Stomach (tissue), 9 donors: Measurements from ENCODE around the gene GNAS. TPM values are rescaled to one million over a fixed set of nuclear protein-coding genes. Genes with fewer than 3 reads are reported as not detected.
"Not testable (repeated sequence)": the region's sequence is repeated elsewhere in the genome, so short reads cannot be mapped to it uniquely, and the experiment has no call there.

Source experiments
- DNase-seq, 2 donors: peaks; one replicate each; pipeline versions ENCODE4 v3.0.0 to v3.0.0-alpha.2; 2013 to 2019
- H3K27ac ChIP-seq, 5 donors: fragments of 200-600 bp in 4 of 5; sonication (generic) in 4 of 5; one replicate each; pipeline ENCODE4 v1.5.1; 2013 to 2019; ENCODE audit warnings: mild to moderate bottlenecking in 1 of 5, moderate library complexity in 1 of 5
- H3K27me3 ChIP-seq, 3 donors: fragments of 200-600 bp; sonication (generic); one replicate each; pipeline ENCODE4 v1.5.1; 2017 to 2019; ENCODE audit warnings: mixed run types in 1 of 3
- H3K36me3 ChIP-seq, 4 donors: fragments of 200-600 bp; sonication (generic); 1 replicate in 3 of 4; 2 replicates in 1 of 4; pipeline ENCODE4 v1.5.1; 2016 to 2019
- H3K4me1 ChIP-seq, 4 donors: fragments of 200-600 bp; sonication (generic); one replicate each; pipeline ENCODE4 v1.5.1; 2016 to 2019
- H3K4me3 ChIP-seq, 4 donors: fragments of 200-600 bp; sonication (generic) in 3 of 4; one replicate each; pipeline ENCODE4 v1.5.1; 2016 to 2019; ENCODE audit warnings: mild to moderate bottlenecking in 1 of 4
- H3K9me3 ChIP-seq, 4 donors: fragments of 200-600 bp; sonication (generic); one replicate each; pipeline ENCODE4 v1.5.1; 2016 to 2019
- EP300 ChIP-seq: sonication (generic); formaldehyde crosslinking; IDR thresholded peaks from one replicate; pipeline ENCODE4 v1.6.1; 2017; ENCODE audit warnings: antibody characterized with exemption
- POLR2A ChIP-seq, 4 donors: fragments of 450-650 bp; IDR thresholded peaks; one replicate each; pipeline ENCODE4 v1.6.1; 2016; ENCODE audit warnings: antibody characterized with exemption in 4 of 4, control low read depth in 2 of 4, mild to moderate bottlenecking in 1 of 4, moderate library complexity in 1 of 4
- POLR2AphosphoS5 ChIP-seq, 3 donors: sonication (generic); formaldehyde crosslinking; IDR thresholded peaks; one replicate each; pipeline ENCODE4 v1.6.1; 2016; ENCODE audit warnings: antibody characterized with exemption in 3 of 3
- WGBS, 5 donors: extraction: QIAGEN DNeasy Blood & Tissue Kit in 3 of 5; methylation state at CpG; one replicate each; pipeline versions ENCODE4 v1.1.5 to v1.1.7; 2013 to 2018; 5-methylcytosine and 5-hydroxymethylcytosine counted together
- intact Hi-C: fragments of 100-400 bp; cut with DNase I; formaldehyde crosslinking; loops from one replicate; pipeline ENCODE4 v1.15.1; 2023; ENCODE audit warnings: low total_unique reads
- polyA plus RNA-seq, 3 donors: library from polyadenylated mRNA; stranded (reverse); fragments of 200-250 nt; gene quantifications; one replicate each; pipeline ENCODE4 v1.2.3, GENCODE V29; 2013
- total RNA-seq, 5 donors: library from RNA; depleted of rRNA; stranded (reverse); fragments of >200 nt; gene quantifications; one replicate each; pipeline versions ENCODE4 v1.1.0 to v1.2.3, GENCODE V29; 2014 to 2016
- TF ChIP-seq, protein P1 (sequence below), 7 experiments: fragments of 450-650 bp in 4 of 7; fragments of 200-600 bp in 3 of 7; sonication (generic) in 3 of 7; IDR thresholded peaks; one replicate each; pipeline ENCODE4 v1.5.1; 2016 to 2019; ENCODE audit warnings: antibody characterized with exemption in 7 of 7, control low read depth in 2 of 7, mild to moderate bottlenecking in 1 of 7
- donor health status: healthy with polysubstance abuse.
- donor health status: Bipolar disorder and iron deficiency.
- donor health status: healthy.

Gene GNAS
- total and polyA plus RNA-seq, 8 donors = 306 to 1,010 (median 704) TPM

DNA sequence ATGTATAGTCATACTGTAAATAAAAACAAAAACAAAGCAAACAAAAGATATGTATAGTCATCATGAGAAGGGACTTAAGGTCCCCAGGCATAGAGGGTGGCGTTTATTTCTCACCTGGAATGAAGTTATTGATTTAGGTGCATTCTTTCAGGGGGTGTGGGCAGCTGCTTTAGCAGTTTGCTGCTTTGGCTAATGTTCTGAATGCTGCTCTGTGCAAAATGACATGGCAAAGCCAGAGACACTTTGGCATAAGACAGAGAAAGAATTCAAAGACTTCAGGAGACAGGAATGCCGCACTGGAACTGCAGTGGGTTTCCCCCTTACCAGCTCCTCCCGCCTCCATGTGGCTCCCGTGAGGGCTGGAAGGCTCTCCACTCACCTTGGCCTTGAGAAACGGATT is 92.1 kb downstream of the GNAS start:
- Histone ChIP-seq H3K4me3 (no peak overlapping the region), H3K27me3 (no peaks in the 10 kb centered on the region), H3K27ac (no peak overlapping the region), H3K9me3 (no peaks in the 10 kb centered on the region), H3K36me3 (no peaks in the 10 kb centered on the region), H3K4me1 (peaks cover 0 to 5% (median 0%) of the 10 kb centered on the region in 4 donors)
- intact Hi-C loops = no loop called here
- DNase-seq = peak in 1 of 2 donors; percentile 28
- TF ChIP-seq POLR2A (IDR thresholded peaks at IDR 0.05) (no peak), EP300 (no peak), POLR2AphosphoS5 (IDR thresholded peaks at IDR 0.05) (no peak)
- TF ChIP-seq, protein P1, sequence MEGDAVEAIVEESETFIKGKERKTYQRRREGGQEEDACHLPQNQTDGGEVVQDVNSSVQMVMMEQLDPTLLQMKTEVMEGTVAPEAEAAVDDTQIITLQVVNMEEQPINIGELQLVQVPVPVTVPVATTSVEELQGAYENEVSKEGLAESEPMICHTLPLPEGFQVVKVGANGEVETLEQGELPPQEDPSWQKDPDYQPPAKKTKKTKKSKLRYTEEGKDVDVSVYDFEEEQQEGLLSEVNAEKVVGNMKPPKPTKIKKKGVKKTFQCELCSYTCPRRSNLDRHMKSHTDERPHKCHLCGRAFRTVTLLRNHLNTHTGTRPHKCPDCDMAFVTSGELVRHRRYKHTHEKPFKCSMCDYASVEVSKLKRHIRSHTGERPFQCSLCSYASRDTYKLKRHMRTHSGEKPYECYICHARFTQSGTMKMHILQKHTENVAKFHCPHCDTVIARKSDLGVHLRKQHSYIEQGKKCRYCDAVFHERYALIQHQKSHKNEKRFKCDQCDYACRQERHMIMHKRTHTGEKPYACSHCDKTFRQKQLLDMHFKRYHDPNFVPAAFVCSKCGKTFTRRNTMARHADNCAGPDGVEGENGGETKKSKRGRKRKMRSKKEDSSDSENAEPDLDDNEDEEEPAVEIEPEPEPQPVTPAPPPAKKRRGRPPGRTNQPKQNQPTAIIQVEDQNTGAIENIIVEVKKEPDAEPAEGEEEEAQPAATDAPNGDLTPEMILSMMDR (IDR thresholded peaks at IDR 0.05) = no peak
- 48 to 72% (median 61%) methylated on average over 5 of the region's 5 CpGs for WGBS, 5 donors

DNA sequence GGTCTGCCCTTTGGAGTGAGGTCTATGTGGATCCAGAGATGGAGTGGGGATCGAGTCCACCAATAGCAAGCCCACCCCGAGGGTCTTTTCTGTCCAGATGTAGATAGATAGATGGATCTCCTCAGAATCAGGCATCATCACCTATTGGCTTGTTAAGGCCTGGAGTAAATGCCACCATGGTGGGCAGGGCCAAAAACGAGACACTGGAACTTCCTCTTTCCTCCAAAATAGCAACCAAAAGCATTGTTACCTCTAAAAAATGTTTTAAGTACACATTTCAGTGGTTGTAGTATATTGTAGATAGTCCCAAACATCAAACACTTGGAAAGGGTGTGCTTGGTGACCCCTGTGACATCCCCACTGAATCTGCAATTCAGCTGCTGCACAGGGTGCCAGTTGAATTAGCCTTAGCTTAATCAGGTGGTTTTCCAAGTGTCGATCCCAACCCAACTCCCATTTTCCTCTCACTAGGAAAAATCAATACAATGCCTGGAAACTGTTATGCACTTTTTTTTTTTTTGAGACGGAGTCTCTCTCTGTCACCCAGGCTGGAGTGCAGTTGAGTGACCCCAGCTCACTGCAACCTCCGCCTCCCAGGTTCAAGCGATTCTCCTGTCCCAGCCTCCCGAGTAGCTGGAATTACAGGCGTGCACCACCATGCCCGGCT is 93.6 kb downstream of the GNAS start:
- H3K36me3 ChIP-seq = no peaks in the 10 kb centered on the region
- intact Hi-C loops = no loop called here
- 85 to 91% (median 86%) methylated on average over 10 of the region's 10 CpGs for WGBS, 5 donors
- no peak for DNase-seq
- H3K27me3 ChIP-seq = no peaks in the 10 kb centered on the region
- no peak for TF ChIP-seq POLR2AphosphoS5 (IDR thresholded peaks at IDR 0.05)
- TF ChIP-seq EP300 = no peak
- TF ChIP-seq, protein P1 (IDR thresholded peaks at IDR 0.05) = no peak
- no peak for TF ChIP-seq POLR2A (IDR thresholded peaks at IDR 0.05)
- H3K9me3 ChIP-seq = no peaks in the 10 kb centered on the region
- no peak overlapping the region for H3K4me3 ChIP-seq
- H3K4me1 ChIP-seq = peaks cover 0 to 5% (median 0%) of the 10 kb centered on the region in 4 donors
- no peak overlapping the region for H3K27ac ChIP-seq

DNA sequence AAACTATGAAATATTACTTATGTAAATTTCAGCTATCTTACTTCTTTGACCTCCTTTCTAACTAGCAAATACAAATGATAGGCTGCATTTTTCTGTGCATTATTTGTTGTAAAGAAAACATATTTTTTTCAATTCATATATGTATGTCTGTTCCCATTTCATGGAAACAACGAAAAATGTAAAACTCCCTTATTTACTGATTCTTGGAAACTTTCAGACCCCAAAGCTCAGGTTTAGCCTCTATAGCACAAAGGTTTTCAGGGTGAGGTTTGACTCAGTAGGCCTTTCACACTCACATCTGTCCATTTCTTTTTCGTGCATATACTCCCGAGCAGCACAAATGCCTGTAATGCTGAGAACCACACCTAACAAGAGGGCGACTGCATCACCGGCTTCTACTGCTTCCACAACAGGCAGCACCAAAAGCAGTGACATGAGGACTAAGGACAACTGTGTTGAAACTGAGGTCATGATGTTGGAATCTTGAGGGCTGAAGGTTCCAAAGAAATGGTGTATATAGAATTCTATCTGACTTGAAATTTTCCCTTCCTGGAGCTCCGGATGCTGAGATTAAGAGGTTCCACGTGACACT is 95.4 kb downstream of the GNAS start:
- H3K36me3 ChIP-seq, H3K4me3 ChIP-seq, H3K9me3 ChIP-seq, H3K27ac ChIP-seq, intact Hi-C loops, H3K27me3 ChIP-seq, H3K4me1 ChIP-seq, DNase-seq: not testable (repeated sequence)
- 79 to 85% (median 82%) methylated on average over 7 of the region's 7 CpGs for WGBS, 5 donors

DNA sequence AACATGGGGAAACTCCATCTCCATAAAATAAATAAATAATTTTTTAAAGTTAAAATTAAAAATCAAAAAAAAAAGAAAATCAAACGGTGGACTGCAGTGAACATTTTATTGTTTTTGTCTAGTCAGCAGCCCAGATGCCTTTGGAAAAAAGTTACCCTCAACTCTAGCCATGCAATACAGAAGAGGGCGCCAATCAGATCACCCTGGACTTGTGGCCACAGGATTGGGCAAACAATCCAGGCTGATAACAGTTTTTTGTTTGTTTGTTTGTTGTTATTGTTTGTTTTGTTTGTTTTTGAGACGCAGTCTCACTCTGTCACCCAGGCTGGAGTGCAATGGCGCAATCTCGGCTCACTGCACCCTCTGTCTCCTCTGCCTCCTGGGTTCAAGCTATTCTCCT is 98.1 kb downstream of the GNAS start:
- intact Hi-C loops = no loop called here
- H3K4me1 ChIP-seq = no peaks in the 10 kb centered on the region
- no peaks in the 10 kb centered on the region for H3K9me3 ChIP-seq
- H3K36me3 ChIP-seq = no peaks in the 10 kb centered on the region
- no peak overlapping the region for H3K4me3 ChIP-seq
- no peak for TF ChIP-seq POLR2AphosphoS5 (IDR thresholded peaks at IDR 0.05)
- TF ChIP-seq EP300 = no peak
- TF ChIP-seq, protein P1 (IDR thresholded peaks at IDR 0.05) = no peak
- TF ChIP-seq POLR2A (IDR thresholded peaks at IDR 0.05) = no peak
- 70 to 80% (median 75%) methylated on average over 5 of the region's 5 CpGs for WGBS, 5 donors
- no peak overlapping the region for H3K27ac ChIP-seq
- DNase-seq = no peak
- H3K27me3 ChIP-seq = no peaks in the 10 kb centered on the region

DNA sequence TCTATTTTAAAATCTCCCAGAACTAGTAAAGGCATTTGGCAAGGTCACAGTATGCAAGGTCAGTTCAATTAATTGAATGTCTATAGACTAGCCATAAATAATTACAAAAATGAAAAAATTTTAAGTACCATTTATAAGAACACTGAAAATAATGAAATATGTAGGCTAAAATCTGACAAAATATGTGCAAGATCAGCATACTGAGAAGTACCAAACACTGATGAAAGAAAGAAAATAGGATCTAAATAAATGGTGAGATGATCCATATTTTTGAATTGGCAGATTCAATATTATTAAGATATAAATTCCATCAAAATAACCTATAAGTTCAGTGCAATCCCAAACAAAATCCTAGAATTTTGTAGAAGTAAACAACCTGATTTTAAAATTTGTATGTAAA is 100.5 kb downstream of the GNAS start:
- TF ChIP-seq EP300 = no peak
- TF ChIP-seq, protein P1 (IDR thresholded peaks at IDR 0.05) = no peak
- no peak for TF ChIP-seq POLR2AphosphoS5 (IDR thresholded peaks at IDR 0.05)
- TF ChIP-seq POLR2A (IDR thresholded peaks at IDR 0.05) = no peak
- Histone ChIP-seq H3K9me3 (no peaks in the 10 kb centered on the region), H3K27me3 (no peaks in the 10 kb centered on the region), H3K4me1 (no peaks in the 10 kb centered on the region), H3K36me3 (no peaks in the 10 kb centered on the region), H3K4me3 (no peak overlapping the region), H3K27ac (no peak overlapping the region)
- no peak for DNase-seq
- intact Hi-C loops = no loop called here
